RWPE1 (cell line): ENCODE results near the gene FAM187B.

Experiments used
- CTCF ChIA-PET: fragments of 350-600 bp; sonication (Branson Sonifier 250); formaldehyde crosslinking; extraction: SDS; loops from one replicate; lab custom pipeline; 2021; lab: Yijun Ruan, JAX
- POLR2A ChIA-PET: fragments of 400-600 bp; formaldehyde crosslinking; extraction: SDS; loops from one replicate; lab custom pipeline; 2020; ENCODE audit warnings: antibody characterized with exemption; ENCODE audit not compliant: low non-redundant PET; lab: Yijun Ruan, JAX
- DNase-seq: peaks from one replicate; pipeline ENCODE4 v3.0.0; 2012; ENCODE audit warnings: low spot score
- H3K27ac ChIP-seq: fragments of 450-650 bp; 2 replicates; pipeline ENCODE4 v1.5.1; 2017
- TF ChIP-seq, protein P1 (sequence below): fragments of 450-650 bp; conservative IDR thresholded peaks from 2 replicates; pipeline ENCODE4 v1.5.1; 2017; ENCODE audit warnings: low read depth, mild to moderate bottlenecking

Gene FAM187B

GRCh38 chr19:35184884-35185283, 43.7 kb downstream of the FAM187B start:
- TF ChIP-seq, protein P1, sequence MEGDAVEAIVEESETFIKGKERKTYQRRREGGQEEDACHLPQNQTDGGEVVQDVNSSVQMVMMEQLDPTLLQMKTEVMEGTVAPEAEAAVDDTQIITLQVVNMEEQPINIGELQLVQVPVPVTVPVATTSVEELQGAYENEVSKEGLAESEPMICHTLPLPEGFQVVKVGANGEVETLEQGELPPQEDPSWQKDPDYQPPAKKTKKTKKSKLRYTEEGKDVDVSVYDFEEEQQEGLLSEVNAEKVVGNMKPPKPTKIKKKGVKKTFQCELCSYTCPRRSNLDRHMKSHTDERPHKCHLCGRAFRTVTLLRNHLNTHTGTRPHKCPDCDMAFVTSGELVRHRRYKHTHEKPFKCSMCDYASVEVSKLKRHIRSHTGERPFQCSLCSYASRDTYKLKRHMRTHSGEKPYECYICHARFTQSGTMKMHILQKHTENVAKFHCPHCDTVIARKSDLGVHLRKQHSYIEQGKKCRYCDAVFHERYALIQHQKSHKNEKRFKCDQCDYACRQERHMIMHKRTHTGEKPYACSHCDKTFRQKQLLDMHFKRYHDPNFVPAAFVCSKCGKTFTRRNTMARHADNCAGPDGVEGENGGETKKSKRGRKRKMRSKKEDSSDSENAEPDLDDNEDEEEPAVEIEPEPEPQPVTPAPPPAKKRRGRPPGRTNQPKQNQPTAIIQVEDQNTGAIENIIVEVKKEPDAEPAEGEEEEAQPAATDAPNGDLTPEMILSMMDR = no peak
- no peak for DNase-seq
- ChIA-PET POLR2A (no interaction called here), CTCF (no interaction called here)
- H3K27ac ChIP-seq = no peak overlapping the region

GRCh38 chr19:35184267-35184666, 44.3 kb downstream of the FAM187B start:
- ChIA-PET POLR2A (no interaction called here), CTCF (no interaction called here)
- no peak for DNase-seq
- no peak overlapping the region for H3K27ac ChIP-seq
- TF ChIP-seq, protein P1 = no peak

GRCh38 chr19:35181387-35181786, 47.2 kb downstream of the FAM187B start:
- POLR2A ChIA-PET = no interaction called here
- no peak overlapping the region for H3K27ac ChIP-seq
- DNase-seq = no peak
- CTCF ChIA-PET = interaction anchor here (0.5 kb wide), 1 partner anchor 12 kb away, joined by 3 read pairs; no protein-coding TSS in a partner anchor
- TF ChIP-seq, protein P1 = no peak

DNA sequence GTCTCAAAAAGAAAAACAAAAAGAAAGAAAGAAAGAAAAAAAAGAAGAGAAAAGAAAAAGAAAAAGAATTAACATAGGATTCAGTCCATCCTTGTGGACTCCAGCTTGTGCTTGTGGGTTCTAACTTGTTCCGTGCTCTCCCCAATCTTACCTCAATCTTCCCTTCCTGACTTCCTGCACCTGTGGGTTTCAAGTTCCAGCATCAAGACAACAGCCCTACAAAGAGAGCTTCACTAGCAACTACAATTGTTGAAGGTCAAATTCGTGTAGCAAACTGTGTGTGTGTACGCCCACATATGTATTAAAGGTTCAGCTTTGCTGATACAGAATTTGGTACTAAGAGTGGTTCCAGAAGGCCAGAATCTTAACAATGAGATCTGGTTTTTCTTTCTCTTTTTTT, 48.7 kb downstream of the FAM187B start:
- no peak for DNase-seq
- CTCF ChIA-PET = no interaction called here
- H3K27ac ChIP-seq = no peak overlapping the region
- TF ChIP-seq, protein P1 = no peak
- POLR2A ChIA-PET = interaction anchor here (0.6 kb wide), 1 partner anchor 181 kb away, joined by 3 read pairs; no protein-coding TSS in a partner anchor

- no peak overlapping the region for H3K27ac ChIP-seq
- no peak for DNase-seq
- TF ChIP-seq, protein P1 = no peak
- CTCF ChIA-PET = interaction anchor here (1.7 kb wide), 1 partner anchor 10 kb away, joined by 4 read pairs; no protein-coding TSS in a partner anchor
- POLR2A ChIA-PET = no interaction called here
Observed at GRCh38 chr19:35178701-35179100, 49.8 kb downstream of the FAM187B start.

DNA sequence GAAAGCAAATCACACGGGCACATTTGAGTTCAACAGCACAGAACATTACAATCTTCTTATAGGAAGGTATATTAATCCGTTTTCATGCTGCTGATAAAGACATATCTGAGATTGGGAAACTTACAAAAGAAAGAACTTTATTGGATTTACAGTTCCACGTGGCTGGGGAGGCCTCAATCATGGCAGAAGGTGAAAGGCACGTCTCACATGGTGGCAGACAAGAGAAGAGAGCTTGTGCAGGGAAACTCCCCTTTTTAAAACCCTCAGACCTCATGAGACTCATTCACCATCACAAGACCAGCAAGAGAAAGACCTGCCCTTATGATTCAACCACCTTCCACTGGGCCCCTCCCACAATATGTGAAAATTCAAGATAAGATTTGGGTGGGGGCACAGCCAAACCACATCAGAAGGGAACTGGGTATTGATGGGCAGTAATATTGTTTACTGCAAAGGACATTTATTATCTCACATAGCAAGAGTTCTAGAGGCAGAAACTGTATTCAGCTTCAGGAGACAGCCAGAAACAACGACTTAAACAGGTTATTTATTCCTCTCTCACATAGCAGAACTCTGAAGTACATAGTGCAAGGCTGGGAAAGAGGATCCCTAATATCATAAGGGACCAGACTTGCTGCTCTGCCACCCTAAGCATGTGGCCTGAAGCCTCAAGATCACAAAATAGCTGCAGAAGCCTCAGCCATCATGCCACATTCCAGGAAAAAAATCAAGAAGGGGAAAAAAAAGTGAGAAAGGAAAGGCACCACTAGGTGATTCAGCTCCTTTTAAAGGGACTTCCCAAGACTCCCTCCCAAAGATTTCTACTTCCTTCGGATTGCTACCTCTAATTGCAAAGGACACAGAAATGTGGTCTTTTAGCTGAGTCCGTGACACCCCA, 50.9 kb downstream of the FAM187B start:
- TF ChIP-seq, protein P1 = no peak
- POLR2A ChIA-PET = no interaction called here
- CTCF ChIA-PET = interaction anchor here (1.7 kb wide), 1 partner anchor 9 kb away, joined by 4 read pairs; no protein-coding TSS in a partner anchor

More for the DNA sequence above, 50.9 kb downstream of the FAM187B start:
- no peak overlapping the region for H3K27ac ChIP-seq
- DNase-seq = no peak
